Mesenchymal stem cell (in vitro differentiated cells and primary cell): Measurements from ENCODE around the gene P4HA3. TPM values are rescaled to one million over a fixed set of nuclear protein-coding genes. Genes with fewer than 3 reads are reported as not detected.
A peak's percentile ranks its signal among the peaks of the same experiment; 100 is the strongest.

Source experiments
- DNase-seq: peaks from one replicate; pipeline ENCODE4 v3.0.0-alpha.2; 2013
- H2AFZ ChIP-seq: one replicate; pipeline ENCODE4 v1.6.1; 2013; ENCODE audit warnings: low read depth, mild to moderate bottlenecking, control low read depth, inconsistent platforms, low read length, moderate library complexity
- H2AK5ac ChIP-seq: 2 replicates; pipeline ENCODE4 v1.6.1; 2013; ENCODE audit warnings: low read length, moderate library complexity, mild to moderate bottlenecking, inconsistent platforms; ENCODE audit not compliant: severe bottlenecking
- H2BK120ac ChIP-seq: one replicate; pipeline ENCODE4 v1.6.1; 2013; ENCODE audit warnings: low read depth, mild to moderate bottlenecking, inconsistent platforms, low read length, moderate library complexity
- H2BK12ac ChIP-seq, 2 experiments: one replicate each; pipeline ENCODE4 v1.6.1; 2013; ENCODE audit warnings: inconsistent platforms in 2 of 2, low read length in 2 of 2, mild to moderate bottlenecking in 2 of 2, moderate library complexity in 2 of 2, control low read depth in 1 of 2
- H2BK15ac ChIP-seq: one replicate; pipeline ENCODE4 v1.6.1; 2013; ENCODE audit warnings: mild to moderate bottlenecking, low read depth, inconsistent platforms; ENCODE audit not compliant: poor library complexity, severe bottlenecking
- H2BK5ac ChIP-seq: 2 replicates; pipeline ENCODE4 v1.6.1; 2013; ENCODE audit warnings: low read depth, mild to moderate bottlenecking, low read length, control low read depth, inconsistent platforms; ENCODE audit not compliant: poor library complexity, severe bottlenecking
- H3K14ac ChIP-seq, 2 experiments: one replicate each; pipeline ENCODE4 v1.6.1; 2013; ENCODE audit warnings: inconsistent platforms in 2 of 2, low read length in 2 of 2, control low read depth in 1 of 2, mild to moderate bottlenecking in 1 of 2, moderate library complexity in 1 of 2
- H3K18ac ChIP-seq, 2 experiments: one replicate each; pipeline ENCODE4 v1.6.1; 2013; ENCODE audit warnings: inconsistent platforms in 2 of 2, low read length in 2 of 2, control low read depth in 1 of 2, low read depth in 1 of 2, mild to moderate bottlenecking in 1 of 2
- H3K23ac ChIP-seq, 2 experiments: one replicate each; pipeline ENCODE4 v1.6.1; 2013; ENCODE audit warnings: inconsistent platforms in 2 of 2, low read length in 2 of 2, mild to moderate bottlenecking in 2 of 2, moderate library complexity in 2 of 2, control low read depth in 1 of 2
- H3K27ac ChIP-seq: 2 replicates; pipeline ENCODE4 v1.5.1; 2013; ENCODE audit warnings: mild to moderate bottlenecking, moderate library complexity, low read length, control low read depth, inconsistent platforms; ENCODE audit not compliant: poor library complexity, severe bottlenecking
- H3K27me3 ChIP-seq, 2 experiments: 2 replicates each; pipeline versions ENCODE4 v1.6.1 to v1.7.0; 2013; ENCODE audit warnings: low read length in 2 of 2, mild to moderate bottlenecking in 2 of 2, moderate library complexity in 2 of 2, control low read depth in 1 of 2, inconsistent platforms in 1 of 2; ENCODE audit not compliant: control insufficient read depth in 1 of 2, insufficient read depth in 1 of 2
- H3K36me3 ChIP-seq, 2 experiments: 2 replicates each; pipeline versions ENCODE4 v1.6.1 to v1.7.0; 2013; ENCODE audit warnings: low read length in 2 of 2, control low read depth in 1 of 2, inconsistent platforms in 1 of 2, low read depth in 1 of 2, mild to moderate bottlenecking in 1 of 2; ENCODE audit not compliant: insufficient read depth in 2 of 2, control insufficient read depth in 1 of 2
- H3K4ac ChIP-seq, 2 experiments: one replicate each; pipeline ENCODE4 v1.6.1; 2013; ENCODE audit warnings: inconsistent platforms in 2 of 2, low read length in 2 of 2, mild to moderate bottlenecking in 2 of 2, moderate library complexity in 2 of 2, control low read depth in 1 of 2, low read depth in 1 of 2
- H3K4me1 ChIP-seq: 2 replicates; pipeline ENCODE4 v1.6.1; 2013; ENCODE audit warnings: low read depth, low read length, control low read depth; ENCODE audit not compliant: control insufficient read depth, insufficient read depth
- H3K4me2 ChIP-seq: 2 replicates; pipeline ENCODE4 v1.6.1; 2013; ENCODE audit warnings: low read length, mild to moderate bottlenecking, inconsistent platforms; ENCODE audit not compliant: poor library complexity, severe bottlenecking
- H3K4me3 ChIP-seq, 2 experiments: 2 replicates each; pipeline versions ENCODE4 v1.5.1 to v1.7.0; 2013; ENCODE audit warnings: low read length in 2 of 2, mild to moderate bottlenecking in 2 of 2, control low read depth in 1 of 2, low read depth in 1 of 2; ENCODE audit not compliant: insufficient read depth in 1 of 2
- H3K79me1 ChIP-seq: replicated peaks from 2 replicates; pipeline ENCODE4 v1.6.1; 2013; ENCODE audit warnings: mild to moderate bottlenecking, control low read depth, low read length, inconsistent platforms; ENCODE audit not compliant: poor library complexity, severe bottlenecking
- H3K9ac ChIP-seq: 2 replicates; pipeline ENCODE4 v1.7.0; 2013; ENCODE audit warnings: mild to moderate bottlenecking, low read length, moderate library complexity
- H3K9me3 ChIP-seq: 2 replicates; pipeline ENCODE4 v1.7.0; 2013; ENCODE audit warnings: mild to moderate bottlenecking, low read length; ENCODE audit not compliant: control insufficient read depth
- H4K8ac ChIP-seq: one replicate; pipeline ENCODE4 v1.6.1; 2013; ENCODE audit warnings: inconsistent platforms, mild to moderate bottlenecking, low read length, moderate library complexity
- H4K91ac ChIP-seq: one replicate; pipeline ENCODE4 v1.6.1; 2013; ENCODE audit warnings: mild to moderate bottlenecking, low read length, inconsistent platforms
- WGBS: methylation state at CpG from one replicate; pipeline ENCODE4 v1.1.7; 2013; ENCODE audit warnings: mixed read lengths; 5-methylcytosine and 5-hydroxymethylcytosine counted together
- polyA plus RNA-seq, 2 experiments: library from polyadenylated mRNA; stranded (reverse); fragments of 200-250 nt; gene quantifications; one replicate each; pipeline ENCODE4 v1.2.3, GENCODE V29; 2013

Gene P4HA3
- polyA plus RNA-seq (2013, experiment 1 of 2) = 1.9 TPM
- polyA plus RNA-seq (2013, experiment 2 of 2) = 2.2 TPM

DNA sequence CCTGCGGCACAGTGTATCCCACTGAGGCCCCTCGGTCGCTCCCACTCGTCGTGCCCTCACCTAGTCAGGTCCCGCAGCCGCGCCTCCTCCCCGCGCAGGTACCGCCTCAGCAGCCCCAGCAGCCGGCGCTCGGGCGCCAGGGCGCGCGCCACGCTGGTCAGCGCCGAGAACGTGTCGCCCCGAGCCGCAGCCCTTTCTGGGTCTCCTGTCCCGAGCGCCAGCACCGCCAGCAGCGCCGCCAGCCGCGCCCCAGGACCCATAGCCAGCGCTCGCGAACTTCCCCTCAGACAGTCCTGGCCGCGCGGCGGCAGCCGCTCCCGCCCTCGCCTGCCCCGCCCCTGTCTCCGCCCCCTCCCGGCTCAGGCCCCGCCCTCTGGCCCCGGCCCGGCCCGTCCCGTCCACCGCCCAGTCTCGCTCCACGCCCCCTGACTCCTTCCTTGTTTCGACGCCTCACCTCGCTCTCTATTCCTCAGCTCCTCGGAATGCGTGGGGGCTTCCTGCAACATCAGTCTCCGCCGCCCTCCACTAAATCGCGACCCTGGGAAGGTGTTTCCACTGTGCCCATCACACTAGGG, at the start of gene P4HA3:
Gene P4HA3 (minus strand): TSS at position 289 of the 575 bp plus-strand sequence. CDS start 29 bp downstream, at position 260.
- Histone ChIP-seq H3K36me3 (no peaks in the 10 kb centered on the region), H3K4me3 (peak within 1 kb of the TSS; percentile 63 to 74), H2BK5ac (no peak within 1 kb of the TSS), H3K4me1 (peaks cover 10% of the 10 kb centered on the region), H3K27ac (no peak within 1 kb of the TSS), H2BK15ac (peak within 1 kb of the TSS; percentile 64), H3K79me1 (no peaks in the 10 kb centered on the region), H3K18ac (peak within 1 kb of the TSS; percentile 34 to 37), H3K14ac (peak within 1 kb of the TSS in 1 of 2 experiments; percentile 46), H3K9me3 (peaks cover 3% of the 10 kb centered on the region), H3K23ac (peak within 1 kb of the TSS in 1 of 2 experiments; percentile 2), H4K8ac (peak within 1 kb of the TSS; percentile 74), H3K4me2 (peak within 1 kb of the TSS; percentile 86), H3K9ac (peak within 1 kb of the TSS; percentile 63), H2AFZ (peak within 1 kb of the TSS; percentile 84), H3K4ac (peak within 1 kb of the TSS in 1 of 2 experiments; percentile 48), H4K91ac (no peak within 1 kb of the TSS), H2AK5ac (no peak within 1 kb of the TSS), H2BK120ac (no peak within 1 kb of the TSS), H2BK12ac (peak within 1 kb of the TSS in 1 of 2 experiments; percentile 29), H3K27me3 (peaks cover 2 to 5% of the 10 kb centered on the region in 2 experiments)
- DNase-seq = peak; percentile 40
- WGBS = 4% methylated on average over 62 of the region's 62 CpGs

- no peak overlapping the region for H3K4ac ChIP-seq
- no peak overlapping the region for H2BK15ac ChIP-seq
- no peaks in the 10 kb centered on the region for H3K27me3 ChIP-seq
- no peak overlapping the region for H3K18ac ChIP-seq
- no peak overlapping the region for H3K23ac ChIP-seq
- H3K79me1 ChIP-seq = no peaks in the 10 kb centered on the region
- peaks cover 0 to 15% of the 10 kb centered on the region in 2 experiments for H3K36me3 ChIP-seq
- H3K27ac ChIP-seq = no peak overlapping the region
- H3K9ac ChIP-seq = no peak overlapping the region
- DNase-seq = no peak
- 100% methylated on average over 1 of the region's 1 CpG for WGBS
- no peak overlapping the region for H3K14ac ChIP-seq
- no peak overlapping the region for H4K8ac ChIP-seq
- H2AK5ac ChIP-seq = no peak overlapping the region
- no peak overlapping the region for H3K4me2 ChIP-seq
- no peak overlapping the region for H2AFZ ChIP-seq
- H3K9me3 ChIP-seq = no peaks in the 10 kb centered on the region
- no peak overlapping the region for H2BK120ac ChIP-seq
- H4K91ac ChIP-seq = no peak overlapping the region
- H2BK12ac ChIP-seq = no peak overlapping the region
- H3K4me3 ChIP-seq = no peak overlapping the region
- no peaks in the 10 kb centered on the region for H3K4me1 ChIP-seq
- H2BK5ac ChIP-seq = no peak overlapping the region
Measured at GRCh38 chr11:74357449-74357848, 46.0 kb upstream of the P4HA3 start.

GRCh38 chr11:74355626-74356025, 44.2 kb upstream of the P4HA3 start:
- Histone ChIP-seq H3K36me3 (peaks cover 0 to 12% of the 10 kb centered on the region in 2 experiments), H2BK15ac (no peak overlapping the region), H4K8ac (no peak overlapping the region), H2BK120ac (no peak overlapping the region), H3K27ac (no peak overlapping the region), H3K79me1 (no peaks in the 10 kb centered on the region), H2AFZ (no peak overlapping the region), H3K4me2 (no peak overlapping the region), H3K4ac (no peak overlapping the region), H2BK12ac (no peak overlapping the region), H4K91ac (no peak overlapping the region), H2BK5ac (no peak overlapping the region), H3K9me3 (no peaks in the 10 kb centered on the region), H3K4me1 (no peaks in the 10 kb centered on the region), H3K9ac (no peak overlapping the region), H3K18ac (no peak overlapping the region), H2AK5ac (no peak overlapping the region), H3K4me3 (no peak overlapping the region), H3K14ac (no peak overlapping the region), H3K27me3 (no peaks in the 10 kb centered on the region), H3K23ac (no peak overlapping the region)
- DNase-seq = no peak
- WGBS = 94% methylated on average over 2 of the region's 2 CpGs

GRCh38 chr11:74354036-74354435, 42.6 kb upstream of the P4HA3 start:
- no peak overlapping the region for H2AFZ ChIP-seq
- H3K4me2 ChIP-seq = no peak overlapping the region
- no peak overlapping the region for H4K8ac ChIP-seq
- no peak overlapping the region for H2BK12ac ChIP-seq
- H3K4me3 ChIP-seq = no peak overlapping the region
- no peak overlapping the region for H2BK5ac ChIP-seq
- no peak overlapping the region for H2AK5ac ChIP-seq
- H3K79me1 ChIP-seq = no peaks in the 10 kb centered on the region
- H3K14ac ChIP-seq = no peak overlapping the region
- no peak overlapping the region for H2BK15ac ChIP-seq
- H2BK120ac ChIP-seq = no peak overlapping the region
- no peak overlapping the region for H3K4ac ChIP-seq
- no peak overlapping the region for H3K27ac ChIP-seq
- peaks cover 0 to 7% of the 10 kb centered on the region in 2 experiments for H3K36me3 ChIP-seq
- H3K4me1 ChIP-seq = no peaks in the 10 kb centered on the region
- no peak overlapping the region for H3K18ac ChIP-seq
- no peaks in the 10 kb centered on the region for H3K9me3 ChIP-seq
- no peak overlapping the region for H3K9ac ChIP-seq
- no peaks in the 10 kb centered on the region for H3K27me3 ChIP-seq
- WGBS = 67% methylated on average over 3 of the region's 3 CpGs
- no peak for DNase-seq
- no peak overlapping the region for H3K23ac ChIP-seq
- no peak overlapping the region for H4K91ac ChIP-seq
